Measurements from ENCODE around the gene PDZD2.

Gene PDZD2

GRCh38 chr5:32044939-32045338 lies 406.0 kb downstream of the PDZD2 start:
- DNase-seq (ENCODE audit: low spot score): no peak
- H3K4me3 ChIP-seq: no peak overlapping the region
- no peak overlapping the region for H3K27ac ChIP-seq
- no peak for TF ChIP-seq CTCF (IDR thresholded peaks at IDR 0.05)

GRCh38 chr5:32047056-32047455 lies 408.1 kb downstream of the PDZD2 start:
- DNase-seq (ENCODE audit: low spot score): no peak
- Histone ChIP-seq H3K27ac (no peak overlapping the region), H3K4me3 (no peak overlapping the region)
- TF ChIP-seq CTCF (IDR thresholded peaks at IDR 0.05): no peak

GRCh38 chr5:32051796-32052195 lies 412.9 kb downstream of the PDZD2 start:
- no peak overlapping the region for H3K27ac ChIP-seq
- no peak for DNase-seq (ENCODE audit: low spot score)
- H3K4me3 ChIP-seq: no peak overlapping the region
- no peak for TF ChIP-seq CTCF (IDR thresholded peaks at IDR 0.05)

GRCh38 chr5:32055891-32056866 lies 417.2 kb downstream of the PDZD2 start:
- no peak for TF ChIP-seq CTCF (IDR thresholded peaks at IDR 0.05)
- no peak overlapping the region for H3K4me3 ChIP-seq
- DNase-seq (ENCODE audit: low spot score): no peak
- H3K27ac ChIP-seq: no peak overlapping the region

GRCh38 chr5:32057187-32058096 lies 418.5 kb downstream of the PDZD2 start:
- H3K4me3 ChIP-seq: no peak overlapping the region
- no peak for TF ChIP-seq CTCF (IDR thresholded peaks at IDR 0.05)
- DNase-seq (ENCODE audit: low spot score): no peak
- no peak overlapping the region for H3K27ac ChIP-seq

- no peak for DNase-seq (ENCODE audit: low spot score)
- TF ChIP-seq CTCF (IDR thresholded peaks at IDR 0.05): no peak
Observed at GRCh38 chr5:32058101-32058500, 419.2 kb downstream of the PDZD2 start.

More at GRCh38 chr5:32058101-32058500, 419.2 kb downstream of the PDZD2 start:
- Histone ChIP-seq H3K27ac (no peak overlapping the region), H3K4me3 (no peak overlapping the region)
